ENCODE measurements around the gene SLC9A3. TPM values are rescaled to one million over a fixed set of nuclear protein-coding genes. Genes with fewer than 3 reads are reported as not detected.
A peak's percentile ranks its signal among the peaks of the same experiment; 100 is the strongest.

SLC9A3 gene
- total and polyA plus RNA-seq, 12 donors = 0.53 to 1.5 (median 1.0) TPM

GRCh38 chr5:516980-517379 lies 7.3 kb downstream of the SLC9A3 start:
- DNase-seq (no peak), ATAC-seq (no peak)
- TF ChIP-seq CTCF (IDR thresholded peaks at IDR 0.05) = no peak
- 88 to 93% methylated on average over 3 of the region's 3 CpGs for WGBS, 2 donors
- Histone ChIP-seq H3K27me3 (peaks cover 0 to 94% (median 79%) of the 10 kb centered on the region in 7 donors), H3K36me3 (no peaks in the 10 kb centered on the region), H3K27ac (no peak overlapping the region), H3K4me3 (no peak overlapping the region), H3K9me3 (no peaks in the 10 kb centered on the region), H3K4me1 (no peaks in the 10 kb centered on the region)
- intact Hi-C loops (cut with DNase I) = no loop called here

GRCh38 chr5:516338-516925 lies 7.8 kb downstream of the SLC9A3 start:
- WGBS, 2 donors = 82 to 86% methylated on average over 10 of the region's 10 CpGs
- H3K36me3 ChIP-seq = no peaks in the 10 kb centered on the region
- TF ChIP-seq CTCF (IDR thresholded peaks at IDR 0.05) = no peak
- peaks cover 0 to 94% (median 73%) of the 10 kb centered on the region in 7 donors for H3K27me3 ChIP-seq
- no peaks in the 10 kb centered on the region for H3K4me1 ChIP-seq
- H3K27ac ChIP-seq = no peak overlapping the region
- ATAC-seq = no peak
- H3K9me3 ChIP-seq = no peaks in the 10 kb centered on the region
- no peak overlapping the region for H3K4me3 ChIP-seq
- DNase-seq = no peak
- intact Hi-C loops (cut with DNase I) = no loop called here

GRCh38 chr5:515273-515836 lies 8.9 kb downstream of the SLC9A3 start:
- Histone ChIP-seq H3K27ac (no peak overlapping the region), H3K36me3 (no peaks in the 10 kb centered on the region), H3K4me1 (no peaks in the 10 kb centered on the region), H3K4me3 (no peak overlapping the region), H3K27me3 (peaks cover 0 to 87% (median 63%) of the 10 kb centered on the region in 7 donors), H3K9me3 (no peaks in the 10 kb centered on the region)
- intact Hi-C loops (cut with DNase I) = no loop called here
- ATAC-seq (peak in 3 of 8 donors; percentile 39 to 62 (median 43)), DNase-seq (no peak)
- no peak for TF ChIP-seq CTCF (IDR thresholded peaks at IDR 0.05)
- 22 to 26% methylated on average over 11 of the region's 11 CpGs for WGBS, 2 donors

GRCh38 chr5:514673-515072 lies 9.6 kb downstream of the SLC9A3 start:
- Histone ChIP-seq H3K4me1 (no peaks in the 10 kb centered on the region), H3K27ac (no peak overlapping the region)

More at GRCh38 chr5:514673-515072, 9.6 kb downstream of the SLC9A3 start:
- Histone ChIP-seq H3K36me3 (no peaks in the 10 kb centered on the region), H3K27me3 (peaks cover 0 to 87% (median 56%) of the 10 kb centered on the region in 7 donors), H3K4me3 (no peak overlapping the region), H3K9me3 (no peaks in the 10 kb centered on the region)
- WGBS, 2 donors = 75 to 79% methylated on average over 8 of the region's 8 CpGs
- ATAC-seq (peak in 1 of 8 donors; percentile 8), DNase-seq (no peak)
- no peak for TF ChIP-seq CTCF (IDR thresholded peaks at IDR 0.05)
- intact Hi-C loops (cut with DNase I) = no loop called here

Data from heart right ventricle (tissue), 16 donors.